Fibroblast of lung (primary cell): ENCODE measurements around the gene EIF4B.

Source experiments
- EZH2 ChIP-seq: IDR thresholded peaks from 2 replicates; pipeline ENCODE4 v1.5.1; 2012; ENCODE audit warnings: low read length, control low read depth, mild to moderate bottlenecking; ENCODE audit errors: missing control alignments
- TF ChIP-seq, protein P1 (sequence below), 2 donors: IDR thresholded peaks in 1 of 2; conservative IDR thresholded peaks in 1 of 2; 1 replicate in 1 of 2; 2 replicates in 1 of 2; pipeline ENCODE4 v1.5.1; 2011 to 2012; ENCODE audit warnings: low read length in 2 of 2, control low read depth in 1 of 2, inconsistent platforms in 1 of 2, low read depth in 1 of 2, mild to moderate bottlenecking in 1 of 2

DNA sequence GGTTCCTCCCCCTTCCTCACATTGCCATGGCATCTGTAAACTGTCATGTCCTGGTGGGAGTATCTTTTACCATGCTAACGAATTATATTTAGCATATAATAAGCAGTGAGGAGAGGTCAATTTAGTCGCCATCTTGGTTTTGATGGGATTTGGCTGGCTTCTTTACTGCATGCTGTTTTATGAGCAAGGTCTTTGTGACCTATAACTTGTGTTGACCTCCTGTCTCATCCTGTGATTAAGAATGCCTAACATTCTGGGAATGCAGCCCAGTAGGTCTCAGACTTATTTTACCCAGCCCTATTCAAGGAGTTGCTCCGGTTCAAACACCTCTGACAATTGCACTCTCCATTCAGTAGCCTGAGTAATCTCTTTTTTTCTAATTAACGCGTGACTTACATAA, 2.1 kb upstream of the EIF4B start:
- TF ChIP-seq, protein P1, sequence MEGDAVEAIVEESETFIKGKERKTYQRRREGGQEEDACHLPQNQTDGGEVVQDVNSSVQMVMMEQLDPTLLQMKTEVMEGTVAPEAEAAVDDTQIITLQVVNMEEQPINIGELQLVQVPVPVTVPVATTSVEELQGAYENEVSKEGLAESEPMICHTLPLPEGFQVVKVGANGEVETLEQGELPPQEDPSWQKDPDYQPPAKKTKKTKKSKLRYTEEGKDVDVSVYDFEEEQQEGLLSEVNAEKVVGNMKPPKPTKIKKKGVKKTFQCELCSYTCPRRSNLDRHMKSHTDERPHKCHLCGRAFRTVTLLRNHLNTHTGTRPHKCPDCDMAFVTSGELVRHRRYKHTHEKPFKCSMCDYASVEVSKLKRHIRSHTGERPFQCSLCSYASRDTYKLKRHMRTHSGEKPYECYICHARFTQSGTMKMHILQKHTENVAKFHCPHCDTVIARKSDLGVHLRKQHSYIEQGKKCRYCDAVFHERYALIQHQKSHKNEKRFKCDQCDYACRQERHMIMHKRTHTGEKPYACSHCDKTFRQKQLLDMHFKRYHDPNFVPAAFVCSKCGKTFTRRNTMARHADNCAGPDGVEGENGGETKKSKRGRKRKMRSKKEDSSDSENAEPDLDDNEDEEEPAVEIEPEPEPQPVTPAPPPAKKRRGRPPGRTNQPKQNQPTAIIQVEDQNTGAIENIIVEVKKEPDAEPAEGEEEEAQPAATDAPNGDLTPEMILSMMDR (conservative IDR thresholded peaks at IDR 0.05 in 1 of 2, IDR thresholded peaks at IDR 0.05 in 1 of 2; ENCODE audit: low read depth in 1 of 2, low read length in 2 of 2): no peak
- no peak for TF ChIP-seq EZH2
